ENCODE data around the gene COL6A1. TPM values are rescaled to one million over a fixed set of nuclear protein-coding genes. Genes with fewer than 3 reads are reported as not detected.

The COL6A1 gene
- total and polyA plus RNA-seq, 2 donors (not counting 1 experiment from before 2014, with no cell fraction given) = 645 to 1,137 TPM

GRCh38 chr21:45998871-45999580 lies 17.5 kb downstream of the COL6A1 start:
- Histone ChIP-seq H2AFZ (ENCODE audit: low read length) (no peak overlapping the region), H3K9ac (ENCODE audit: insufficient read depth, low read length) (no peak overlapping the region), H3K27ac (ENCODE audit: insufficient read depth, low read length) (no peak overlapping the region), H3K4me3 (replicated peaks in 1 of 4; ENCODE audit: control extremely low read depth in 1 of 4, insufficient read depth in 1 of 4, low read depth in 3 of 4, low read length in 4 of 4) (no peak overlapping the region), H3K4me2 (ENCODE audit: extremely low read depth, insufficient read depth, low read length) (no peak overlapping the region), H4K20me1 (ENCODE audit: control insufficient read depth, extremely low read depth, insufficient read depth, low read length) (no peaks in the 10 kb centered on the region), H3K79me2 (ENCODE audit: control insufficient read depth, insufficient read depth, low read length) (peaks cover 22% of the 10 kb centered on the region), H3K4me1 (ENCODE audit: control insufficient read depth, extremely low read depth, insufficient read depth, low read length) (no peaks in the 10 kb centered on the region), H3K9me3 (ENCODE audit: control insufficient read depth, insufficient read depth, low read depth, low read length) (no peaks in the 10 kb centered on the region), H3K36me3 (ENCODE audit: control insufficient read depth, insufficient read depth, low read length) (peaks cover 85% of the 10 kb centered on the region), H3K27me3 (ENCODE audit: control insufficient read depth, insufficient read depth, low read length) (no peaks in the 10 kb centered on the region)
- DNase-seq (ENCODE audit: low read depth in 2 of 2) = no peak
- TF ChIP-seq EZH2 (IDR thresholded peaks at IDR 0.05; ENCODE audit: low read length, missing control alignments) (no peak), CTCF (conservative IDR thresholded peaks at IDR 0.05 in 1 of 2, IDR thresholded peaks at IDR 0.05 in 1 of 2; ENCODE audit: low read depth in 1 of 2, low read length in 2 of 2) (no peak)

GRCh38 chr21:45999581-46000181 lies 18.1 kb downstream of the COL6A1 start:
- H3K4me2 ChIP-seq (ENCODE audit: extremely low read depth, insufficient read depth, low read length) = no peak overlapping the region
- peaks cover 15% of the 10 kb centered on the region for H3K79me2 ChIP-seq (ENCODE audit: control insufficient read depth, insufficient read depth, low read length)
- no peak for DNase-seq (ENCODE audit: low read depth in 2 of 2)
- H3K4me1 ChIP-seq (ENCODE audit: control insufficient read depth, extremely low read depth, insufficient read depth, low read length) = no peaks in the 10 kb centered on the region
- H3K4me3 ChIP-seq (replicated peaks in 1 of 4; ENCODE audit: control extremely low read depth in 1 of 4, insufficient read depth in 1 of 4, low read depth in 3 of 4, low read length in 4 of 4) = no peak overlapping the region
- no peaks in the 10 kb centered on the region for H3K9me3 ChIP-seq (ENCODE audit: control insufficient read depth, insufficient read depth, low read depth, low read length)
- no peaks in the 10 kb centered on the region for H4K20me1 ChIP-seq (ENCODE audit: control insufficient read depth, extremely low read depth, insufficient read depth, low read length)
- peaks cover 85% of the 10 kb centered on the region for H3K36me3 ChIP-seq (ENCODE audit: control insufficient read depth, insufficient read depth, low read length)
- H3K9ac ChIP-seq (ENCODE audit: insufficient read depth, low read length) = no peak overlapping the region
- no peaks in the 10 kb centered on the region for H3K27me3 ChIP-seq (ENCODE audit: control insufficient read depth, insufficient read depth, low read length)
- no peak for TF ChIP-seq CTCF (conservative IDR thresholded peaks at IDR 0.05 in 1 of 2, IDR thresholded peaks at IDR 0.05 in 1 of 2; ENCODE audit: low read depth in 1 of 2, low read length in 2 of 2)
- no peak for TF ChIP-seq EZH2 (IDR thresholded peaks at IDR 0.05; ENCODE audit: low read length, missing control alignments)
- H3K27ac ChIP-seq (ENCODE audit: insufficient read depth, low read length) = no peak overlapping the region
- H2AFZ ChIP-seq (ENCODE audit: low read length) = no peak overlapping the region

DNA sequence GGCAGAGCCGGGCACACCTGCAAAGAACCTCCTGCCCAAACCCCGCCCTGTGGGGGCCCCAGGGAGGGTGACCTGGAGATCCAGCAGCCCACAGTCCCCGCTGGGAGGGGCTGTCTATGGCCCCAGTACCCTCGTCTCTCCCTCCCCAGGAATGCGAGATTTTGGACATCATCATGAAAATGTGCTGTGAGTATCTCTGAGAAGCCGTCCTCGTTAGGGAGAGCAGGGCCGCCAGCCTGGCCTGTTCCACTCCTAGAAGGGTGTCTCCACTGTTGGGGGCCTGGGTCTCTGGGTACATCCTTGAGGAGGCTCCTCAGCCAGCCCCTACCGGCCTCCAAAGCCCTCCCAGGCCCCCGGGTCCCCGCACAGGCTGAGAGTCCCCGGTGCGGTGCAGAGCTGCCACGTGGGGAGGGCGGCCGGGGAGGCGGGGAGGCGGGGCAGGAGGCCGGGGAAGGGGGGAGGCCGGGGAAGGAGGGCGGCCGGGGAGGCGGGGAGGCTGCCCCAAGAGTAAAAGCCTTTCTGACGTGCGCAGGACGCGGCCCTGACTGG lies 18.7 kb downstream of the COL6A1 start:
- no peaks in the 10 kb centered on the region for H4K20me1 ChIP-seq (ENCODE audit: control insufficient read depth, extremely low read depth, insufficient read depth, low read length)
- DNase-seq (ENCODE audit: low read depth in 2 of 2) = no peak
- no peaks in the 10 kb centered on the region for H3K4me1 ChIP-seq (ENCODE audit: control insufficient read depth, extremely low read depth, insufficient read depth, low read length)
- no peak overlapping the region for H3K9ac ChIP-seq (ENCODE audit: insufficient read depth, low read length)
- no peaks in the 10 kb centered on the region for H3K9me3 ChIP-seq (ENCODE audit: control insufficient read depth, insufficient read depth, low read depth, low read length)
- H3K27ac ChIP-seq (ENCODE audit: insufficient read depth, low read length) = no peak overlapping the region
- TF ChIP-seq EZH2 (IDR thresholded peaks at IDR 0.05; ENCODE audit: low read length, missing control alignments) = no peak
- H3K4me3 ChIP-seq (replicated peaks in 1 of 4; ENCODE audit: control extremely low read depth in 1 of 4, insufficient read depth in 1 of 4, low read depth in 3 of 4, low read length in 4 of 4) = no peak overlapping the region
- no peak overlapping the region for H3K4me2 ChIP-seq (ENCODE audit: extremely low read depth, insufficient read depth, low read length)
- H3K27me3 ChIP-seq (ENCODE audit: control insufficient read depth, insufficient read depth, low read length) = no peaks in the 10 kb centered on the region
- H3K36me3 ChIP-seq (ENCODE audit: control insufficient read depth, insufficient read depth, low read length) = peaks cover 81% of the 10 kb centered on the region
- no peak overlapping the region for H2AFZ ChIP-seq (ENCODE audit: low read length)
- H3K79me2 ChIP-seq (ENCODE audit: control insufficient read depth, insufficient read depth, low read length) = peaks cover 9% of the 10 kb centered on the region
